Transverse colon (tissue), 4 donors: ENCODE data around the gene PHF12. TPM values are rescaled to one million over a fixed set of nuclear protein-coding genes. Genes with fewer than 3 reads are reported as not detected.

ENCODE experiments used
- DNase-seq: peaks from one replicate; pipeline ENCODE4 v3.0.0-alpha.2; 2019
- H3K27ac ChIP-seq, 4 donors: fragments of 200-600 bp; sonication (generic); 2 replicates each; pipeline ENCODE4 v1.5.1; 2016 to 2018; ENCODE audit warnings: inconsistent platforms in 4 of 4
- H3K27me3 ChIP-seq: fragments of 200-600 bp; sonication (generic); 2 replicates; pipeline ENCODE4 v1.5.1; 2017; ENCODE audit warnings: inconsistent platforms
- H3K36me3 ChIP-seq, 4 donors: fragments of 200-600 bp; sonication (generic); 2 replicates each; pipeline ENCODE4 v1.5.1; 2017 to 2019; ENCODE audit warnings: inconsistent platforms in 4 of 4
- H3K4me1 ChIP-seq, 4 donors: fragments of 200-600 bp; sonication (generic); 2 replicates each; pipeline ENCODE4 v1.5.1; 2017 to 2020; ENCODE audit warnings: inconsistent platforms in 4 of 4
- H3K4me3 ChIP-seq, 4 donors: fragments of 200-600 bp; sonication (generic); 1 replicate in 1 of 4; 2 replicates in 3 of 4; pipeline versions ENCODE4 v1.5.1 to v1.6.1; 2017 to 2019; ENCODE audit warnings: inconsistent platforms in 4 of 4
- H3K9me3 ChIP-seq, 2 donors: fragments of 200-600 bp; sonication (generic); 2 replicates each; pipeline ENCODE4 v1.5.1; 2017 to 2019; ENCODE audit warnings: inconsistent platforms in 2 of 2
- CTCF ChIP-seq, 5 experiments: fragments of 200-600 bp in 3 of 5; fragments of 450-650 bp in 2 of 5; sonication (generic) in 3 of 5; IDR thresholded peaks; 1 replicate in 2 of 5; 2 replicates in 3 of 5; pipeline ENCODE4 v1.5.1; 2016 to 2017; ENCODE audit warnings: antibody characterized with exemption in 5 of 5, inconsistent platforms in 3 of 5, mild to moderate bottlenecking in 2 of 5, moderate library complexity in 1 of 5
- EP300 ChIP-seq: sonication (generic); formaldehyde crosslinking; IDR thresholded peaks from one replicate; pipeline ENCODE4 v1.6.1; 2017; ENCODE audit warnings: antibody characterized with exemption, low read depth
- POLR2A ChIP-seq: fragments of 450-650 bp; IDR thresholded peaks from one replicate; pipeline ENCODE4 v1.6.1; 2016; ENCODE audit warnings: antibody characterized with exemption, mild to moderate bottlenecking, moderate library complexity
- POLR2AphosphoS5 ChIP-seq, 3 donors: sonication (generic); formaldehyde crosslinking; IDR thresholded peaks; one replicate each; pipeline ENCODE4 v1.6.1; 2016; ENCODE audit warnings: antibody characterized with exemption in 3 of 3
- WGBS, 2 donors: methylation state at CpG; one replicate each; pipeline ENCODE4 v1.1.5; 2018; ENCODE audit warnings: low coverage in 1 of 2; 5-methylcytosine and 5-hydroxymethylcytosine counted together
- in situ Hi-C, 4 donors: fragments of 200-750 bp; cut with MboI; loops; one replicate each; pipeline versions ENCODE4 v1.15.0 to v1.15.1; 2017; ENCODE audit warnings: low sequenced_read_pairs in 3 of 4, low pct_ligation_motif_present in 1 of 4, low pct_unique_long_range_greater_than_20kb in 1 of 4
- intact Hi-C: fragments of 100-400 bp; cut with DNase I; formaldehyde crosslinking; loops from one replicate; pipeline ENCODE4 v1.15.1; 2023; ENCODE audit warnings: low total_unique reads
- total RNA-seq, 4 donors: library from RNA; depleted of rRNA; stranded (reverse); fragments of >200 nt; gene quantifications; one replicate each; pipeline ENCODE4 v1.1.0, GENCODE V29; 2016

Gene PHF12
- total RNA-seq, 4 donors from 2014 or later, result 43.5 to 134 (median 60.5) TPM

GRCh38 chr17:28974451-28974850 lies 23.1 kb upstream of the PHF12 start:
- Histone ChIP-seq H3K27ac (no peak overlapping the region), H3K27me3 (no peaks in the 10 kb centered on the region), H3K9me3 (no peaks in the 10 kb centered on the region), H3K4me1 (no peaks in the 10 kb centered on the region), H3K36me3 (no peaks in the 10 kb centered on the region), H3K4me3 (no peak overlapping the region)
- TF ChIP-seq POLR2AphosphoS5 (IDR thresholded peaks at IDR 0.05), result no peak
- TF ChIP-seq POLR2A, result no peak
- TF ChIP-seq EP300, result no peak
- TF ChIP-seq CTCF (IDR thresholded peaks at IDR 0.05), result no peak
- in situ Hi-C loops (no loop called here), intact Hi-C loops (no loop called here)
- no peak for DNase-seq
- WGBS, 2 donors, result 72 to 100% methylated on average over 1 to 4 of the region's 4 CpGs

- intact Hi-C loops, result no loop called here
Measured at GRCh38 chr17:28973425-28973824, 22.1 kb upstream of the PHF12 start.

GRCh38 chr17:28972437-28972836 lies 21.1 kb upstream of the PHF12 start:
- Histone ChIP-seq H3K4me3 (no peak overlapping the region), H3K4me1 (no peaks in the 10 kb centered on the region), H3K27me3 (no peaks in the 10 kb centered on the region), H3K27ac (no peak overlapping the region), H3K9me3 (no peaks in the 10 kb centered on the region), H3K36me3 (no peaks in the 10 kb centered on the region)
- whole genome bisulfite sequencing, 2 donors, result 72 to 87% methylated on average over 4 to 10 of the region's 10 CpGs
- no peak for TF ChIP-seq POLR2A
- TF ChIP-seq EP300, result no peak
- no peak for TF ChIP-seq CTCF (IDR thresholded peaks at IDR 0.05)
- TF ChIP-seq POLR2AphosphoS5 (IDR thresholded peaks at IDR 0.05), result no peak
- DNase-seq, result no peak
- in situ Hi-C loops, result no loop called here
- intact Hi-C loops, result no loop called here

More at GRCh38 chr17:28973425-28973824, 22.1 kb upstream of the PHF12 start:
- no peaks in the 10 kb centered on the region for H3K27me3 ChIP-seq
- no peak overlapping the region for H3K4me3 ChIP-seq
- DNase-seq, result no peak
- no peaks in the 10 kb centered on the region for H3K4me1 ChIP-seq
- H3K27ac ChIP-seq, result no peak overlapping the region
- H3K9me3 ChIP-seq, result no peaks in the 10 kb centered on the region
- TF ChIP-seq CTCF (IDR thresholded peaks at IDR 0.05) (no peak), POLR2A (no peak), EP300 (no peak), POLR2AphosphoS5 (IDR thresholded peaks at IDR 0.05) (no peak)
- in situ Hi-C loops, result no loop called here
- no peaks in the 10 kb centered on the region for H3K36me3 ChIP-seq
- WGBS, 2 donors, result 45% methylated on average over 2 of the region's 2 CpGs; no CpG with 5 or more reads in 1 of the 2 donors

GRCh38 chr17:28970879-28971278 lies 19.6 kb upstream of the PHF12 start:
- DNase-seq, result no peak
- TF ChIP-seq POLR2AphosphoS5 (IDR thresholded peaks at IDR 0.05), result no peak
- TF ChIP-seq EP300, result no peak
- TF ChIP-seq CTCF (IDR thresholded peaks at IDR 0.05), result no peak
- no peak for TF ChIP-seq POLR2A
- Histone ChIP-seq H3K4me1 (no peaks in the 10 kb centered on the region), H3K4me3 (no peak overlapping the region), H3K9me3 (no peaks in the 10 kb centered on the region), H3K27me3 (no peaks in the 10 kb centered on the region), H3K36me3 (no peaks in the 10 kb centered on the region), H3K27ac (no peak overlapping the region)
- WGBS, 2 donors, result 29 to 62% methylated on average over 1 to 6 of the region's 6 CpGs
- in situ Hi-C loops (no loop called here), intact Hi-C loops (no loop called here)
